DOHH2 (cell line): ENCODE data around the gene SLC46A2.
A peak's percentile ranks its signal among the peaks of the same experiment; 100 is the strongest.

ENCODE experiments used
- H3F3A ChIP-seq: fragments of 200-600 bp; sonication (generic), shearing (Covaris generic); 2 replicates; pipeline ENCODE4 v1.6.0; 2016; ENCODE audit warnings: antibody characterized with exemption, mild to moderate bottlenecking; ENCODE audit not compliant: control insufficient read depth, insufficient read depth
- H3K27ac ChIP-seq: fragments of 200-600 bp; sonication (generic); 2 replicates; pipeline ENCODE4 v1.5.1; 2014; ENCODE audit warnings: low read depth, mild to moderate bottlenecking, low read length, moderate library complexity
- H3K27me3 ChIP-seq: fragments of 200-600 bp; sonication (generic); 2 replicates; pipeline ENCODE4 v1.6.1; 2014; ENCODE audit warnings: mild to moderate bottlenecking, low read length, mixed read lengths; ENCODE audit not compliant: control insufficient read depth
- H3K36me3 ChIP-seq: fragments of 200-600 bp; sonication (generic); 2 replicates; pipeline ENCODE4 v1.6.1; 2014; ENCODE audit warnings: mild to moderate bottlenecking, low read length, moderate library complexity, mixed read lengths; ENCODE audit not compliant: control insufficient read depth
- H3K4me1 ChIP-seq: fragments of 200-600 bp; sonication (generic); 2 replicates; pipeline ENCODE4 v1.6.1; 2014; ENCODE audit warnings: mild to moderate bottlenecking, low read length, mixed read lengths; ENCODE audit not compliant: control insufficient read depth
- H3K4me2 ChIP-seq: fragments of 200-600 bp; sonication (generic); 2 replicates; pipeline ENCODE4 v1.6.0; 2014; ENCODE audit warnings: mild to moderate bottlenecking, low read length, moderate library complexity
- H3K4me3 ChIP-seq: fragments of 200-600 bp; sonication (generic); 2 replicates; pipeline ENCODE4 v1.5.1; 2014; ENCODE audit warnings: mild to moderate bottlenecking, low read length, mixed read lengths
- H3K79me2 ChIP-seq: fragments of 200-600 bp; sonication (generic); 2 replicates; pipeline ENCODE4 v1.6.1; 2014; ENCODE audit warnings: mild to moderate bottlenecking, low read length, mixed read lengths; ENCODE audit not compliant: control insufficient read depth
- H3K9me2 ChIP-seq: fragments of 200-600 bp; sonication (generic); replicated peaks from 2 replicates; pipeline ENCODE4 v1.6.1; 2014; ENCODE audit warnings: mild to moderate bottlenecking, low read length, mixed read lengths; ENCODE audit not compliant: control insufficient read depth
- H3K9me3 ChIP-seq: fragments of 200-600 bp; sonication (generic); 2 replicates; pipeline ENCODE4 v1.6.1; 2014; ENCODE audit warnings: antibody characterized with exemption, low read length, mixed read lengths; ENCODE audit not compliant: control insufficient read depth, insufficient read depth
- H4K20me1 ChIP-seq: fragments of 200-600 bp; sonication (generic); 2 replicates; pipeline ENCODE4 v1.6.0; 2014; ENCODE audit warnings: low read depth, mild to moderate bottlenecking, antibody characterized with exemption, low read length, moderate library complexity; ENCODE audit not compliant: control insufficient read depth, insufficient read depth
- EZH2phosphoT487 ChIP-seq: fragments of 200-600 bp; sonication (generic); IDR thresholded peaks from 2 replicates; pipeline ENCODE4 v1.6.1; 2017; ENCODE audit warnings: borderline replicate concordance, mild to moderate bottlenecking, antibody characterized with exemption, low read length, moderate library complexity, mixed read lengths
- TF ChIP-seq, protein P1 (sequence below): fragments of 200-600 bp; sonication (generic); IDR thresholded peaks from one replicate; pipeline ENCODE4 v1.5.1; 2014; ENCODE audit warnings: antibody characterized with exemption, mild to moderate bottlenecking, low read depth, low read length; ENCODE audit not compliant: poor library complexity, severe bottlenecking

Gene SLC46A2

DNA sequence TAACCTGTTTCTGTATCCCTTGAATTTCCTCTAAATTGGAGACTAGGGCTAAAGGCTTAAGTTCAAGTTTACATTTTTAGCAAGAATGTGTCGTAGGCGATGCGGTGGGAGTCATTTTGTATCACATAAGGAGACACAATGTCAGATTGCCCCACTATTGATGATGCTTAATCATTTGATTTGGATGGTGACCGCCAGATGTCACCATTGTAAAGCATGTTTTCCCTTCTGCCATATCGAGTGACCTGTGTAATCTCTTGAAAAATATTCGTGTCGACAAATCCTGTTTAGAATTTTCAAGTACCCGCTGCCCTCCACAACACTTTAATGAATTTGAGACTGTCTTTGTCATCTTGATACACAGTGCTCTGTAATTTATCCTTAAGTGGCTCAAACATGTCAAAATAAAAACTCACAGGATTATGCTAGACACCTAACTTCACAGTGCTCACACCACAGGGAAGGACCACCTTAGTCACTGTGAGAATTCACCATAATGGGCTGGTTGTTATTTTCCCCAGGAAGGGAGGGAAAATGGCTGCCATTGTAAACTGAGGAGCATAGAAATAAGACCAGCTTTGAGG lies 34.5 kb upstream of the SLC46A2 start:
- H3K27ac ChIP-seq, result no peak overlapping the region
- TF ChIP-seq EZH2phosphoT487, result no peak
- TF ChIP-seq, protein P1, sequence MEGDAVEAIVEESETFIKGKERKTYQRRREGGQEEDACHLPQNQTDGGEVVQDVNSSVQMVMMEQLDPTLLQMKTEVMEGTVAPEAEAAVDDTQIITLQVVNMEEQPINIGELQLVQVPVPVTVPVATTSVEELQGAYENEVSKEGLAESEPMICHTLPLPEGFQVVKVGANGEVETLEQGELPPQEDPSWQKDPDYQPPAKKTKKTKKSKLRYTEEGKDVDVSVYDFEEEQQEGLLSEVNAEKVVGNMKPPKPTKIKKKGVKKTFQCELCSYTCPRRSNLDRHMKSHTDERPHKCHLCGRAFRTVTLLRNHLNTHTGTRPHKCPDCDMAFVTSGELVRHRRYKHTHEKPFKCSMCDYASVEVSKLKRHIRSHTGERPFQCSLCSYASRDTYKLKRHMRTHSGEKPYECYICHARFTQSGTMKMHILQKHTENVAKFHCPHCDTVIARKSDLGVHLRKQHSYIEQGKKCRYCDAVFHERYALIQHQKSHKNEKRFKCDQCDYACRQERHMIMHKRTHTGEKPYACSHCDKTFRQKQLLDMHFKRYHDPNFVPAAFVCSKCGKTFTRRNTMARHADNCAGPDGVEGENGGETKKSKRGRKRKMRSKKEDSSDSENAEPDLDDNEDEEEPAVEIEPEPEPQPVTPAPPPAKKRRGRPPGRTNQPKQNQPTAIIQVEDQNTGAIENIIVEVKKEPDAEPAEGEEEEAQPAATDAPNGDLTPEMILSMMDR, result peak; percentile 46
- no peak overlapping the region for H3K4me2 ChIP-seq
- no peaks in the 10 kb centered on the region for H4K20me1 ChIP-seq
- H3K9me3 ChIP-seq, result no peaks in the 10 kb centered on the region
- peaks cover 12% of the 10 kb centered on the region; the same call in 1 of the 2 replicates for H3K27me3 ChIP-seq
- no peaks in the 10 kb centered on the region for H3K9me2 ChIP-seq
- H3K36me3 ChIP-seq, result no peaks in the 10 kb centered on the region
- H3K4me3 ChIP-seq, result no peak overlapping the region
- H3K79me2 ChIP-seq, result no peaks in the 10 kb centered on the region
- H3K4me1 ChIP-seq, result no peaks in the 10 kb centered on the region
- no peaks in the 10 kb centered on the region for H3F3A ChIP-seq

DNA sequence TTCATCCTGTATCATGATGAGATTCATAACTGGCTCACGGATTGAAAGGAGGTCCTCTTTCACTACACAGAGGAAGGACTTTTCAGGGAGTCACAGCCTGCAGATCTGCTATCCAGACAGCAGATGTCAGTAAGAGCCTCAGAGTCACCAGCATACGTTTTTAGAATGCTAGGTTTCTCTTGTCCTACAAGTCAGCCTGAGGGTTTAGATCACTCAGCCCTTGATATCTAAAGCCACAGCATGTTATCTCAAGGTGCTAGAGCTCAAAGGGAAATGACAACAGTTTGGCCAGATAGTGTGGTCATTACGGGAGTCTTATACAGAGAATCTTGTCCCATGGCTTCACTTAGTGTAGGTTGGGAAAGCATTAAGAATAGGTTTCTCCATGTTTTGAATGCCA lies 30.9 kb upstream of the SLC46A2 start:
- Histone ChIP-seq H3K79me2 (no peaks in the 10 kb centered on the region), H3K9me2 (no peaks in the 10 kb centered on the region), H3K4me1 (no peaks in the 10 kb centered on the region), H3K4me2 (no peak overlapping the region), H3K36me3 (no peaks in the 10 kb centered on the region), H3K27me3 (peaks cover 15% of the 10 kb centered on the region; the same call in 1 of the 2 replicates), H3K27ac (no peak overlapping the region), H4K20me1 (no peaks in the 10 kb centered on the region), H3K4me3 (no peak overlapping the region), H3K9me3 (no peaks in the 10 kb centered on the region), H3F3A (no peaks in the 10 kb centered on the region)
- TF ChIP-seq, protein P1, result peak; percentile 68
- TF ChIP-seq EZH2phosphoT487, result no peak

DNA sequence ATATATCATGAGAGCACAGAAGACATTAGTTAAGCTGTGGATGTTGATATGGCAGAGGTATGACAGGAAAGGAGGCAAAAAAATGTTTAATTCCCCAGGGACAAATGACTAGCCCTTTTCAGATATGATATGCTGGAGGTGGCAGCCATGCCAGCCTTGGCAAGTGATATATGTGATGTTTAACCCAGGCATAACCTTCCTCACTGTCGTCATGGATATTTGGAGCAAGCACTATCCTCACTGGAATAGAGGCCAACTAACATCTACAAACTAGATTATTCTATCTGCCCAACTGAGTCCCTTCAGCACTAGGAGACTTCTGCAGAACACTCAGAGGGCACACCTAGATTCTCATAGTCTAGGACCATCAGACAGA lies 27.3 kb upstream of the SLC46A2 start:
- H3K79me2 ChIP-seq, result no peaks in the 10 kb centered on the region
- H3K4me1 ChIP-seq, result no peaks in the 10 kb centered on the region
- no peaks in the 10 kb centered on the region for H3F3A ChIP-seq
- TF ChIP-seq EZH2phosphoT487, result no peak
- TF ChIP-seq, protein P1, result no peak
- H3K27ac ChIP-seq, result no peak overlapping the region
- no peaks in the 10 kb centered on the region for H3K36me3 ChIP-seq
- no peaks in the 10 kb centered on the region for H4K20me1 ChIP-seq
- H3K4me3 ChIP-seq, result no peak overlapping the region
- H3K9me3 ChIP-seq, result no peaks in the 10 kb centered on the region
- peaks cover 16% of the 10 kb centered on the region; the same call in 1 of the 2 replicates for H3K27me3 ChIP-seq
- no peaks in the 10 kb centered on the region for H3K9me2 ChIP-seq
- no peak overlapping the region for H3K4me2 ChIP-seq
